Cortex of kidney (tissue), 1 donor: ENCODE data around the gene PLCB2.

Source experiments
- DNase-seq: peaks from one replicate; lab custom pipeline; 2025; lab: John Stamatoyannopoulos, UW

PLCB2 gene

GRCh38 chr15:40249477-40250303, 58.0 kb downstream of the PLCB2 start:
- no peak for DNase-seq

DNA sequence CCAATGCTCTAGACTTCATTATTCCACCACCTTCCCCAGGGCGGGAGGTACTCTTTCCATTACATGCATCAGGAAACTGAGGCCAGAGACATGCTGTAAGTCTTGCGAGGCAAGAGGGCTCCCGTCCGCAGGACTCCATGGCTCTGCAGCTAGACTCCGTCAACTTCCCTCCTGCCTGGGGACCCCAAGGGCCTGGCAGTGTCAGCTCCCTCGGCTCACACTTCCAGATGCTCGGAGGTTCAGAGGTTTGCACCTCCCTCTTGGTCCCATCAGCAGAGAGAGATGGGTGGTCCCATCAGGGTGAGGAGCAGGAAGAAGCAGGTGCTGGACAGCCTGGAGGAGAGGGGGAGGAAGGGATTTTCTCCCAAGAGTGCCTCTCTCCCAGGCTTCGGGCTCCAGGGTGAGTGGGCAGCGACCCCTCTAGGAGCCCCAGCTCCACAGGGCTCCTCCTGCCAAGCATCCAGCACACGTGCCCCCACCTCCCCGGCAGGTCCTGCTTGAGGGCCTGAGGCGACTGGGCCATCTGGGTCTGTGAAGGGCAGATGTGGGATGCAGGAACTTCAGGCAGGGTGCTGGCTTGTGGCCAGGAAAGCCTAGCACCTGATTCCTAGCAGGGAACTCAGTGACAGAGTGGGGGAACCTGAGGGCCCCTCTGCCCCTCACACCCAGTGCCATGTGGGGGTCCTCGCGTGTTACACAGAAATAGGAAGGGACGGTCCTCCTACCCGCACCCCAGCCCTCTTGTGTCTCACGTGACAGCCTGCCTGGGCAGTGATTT, 59.5 kb downstream of the PLCB2 start:
- no peak for DNase-seq

GRCh38 chr15:40247406-40247971, 60.2 kb downstream of the PLCB2 start:
- DNase-seq: no peak

- no peak for DNase-seq
Measured at GRCh38 chr15:40246496-40247280, 61.0 kb downstream of the PLCB2 start.

DNA sequence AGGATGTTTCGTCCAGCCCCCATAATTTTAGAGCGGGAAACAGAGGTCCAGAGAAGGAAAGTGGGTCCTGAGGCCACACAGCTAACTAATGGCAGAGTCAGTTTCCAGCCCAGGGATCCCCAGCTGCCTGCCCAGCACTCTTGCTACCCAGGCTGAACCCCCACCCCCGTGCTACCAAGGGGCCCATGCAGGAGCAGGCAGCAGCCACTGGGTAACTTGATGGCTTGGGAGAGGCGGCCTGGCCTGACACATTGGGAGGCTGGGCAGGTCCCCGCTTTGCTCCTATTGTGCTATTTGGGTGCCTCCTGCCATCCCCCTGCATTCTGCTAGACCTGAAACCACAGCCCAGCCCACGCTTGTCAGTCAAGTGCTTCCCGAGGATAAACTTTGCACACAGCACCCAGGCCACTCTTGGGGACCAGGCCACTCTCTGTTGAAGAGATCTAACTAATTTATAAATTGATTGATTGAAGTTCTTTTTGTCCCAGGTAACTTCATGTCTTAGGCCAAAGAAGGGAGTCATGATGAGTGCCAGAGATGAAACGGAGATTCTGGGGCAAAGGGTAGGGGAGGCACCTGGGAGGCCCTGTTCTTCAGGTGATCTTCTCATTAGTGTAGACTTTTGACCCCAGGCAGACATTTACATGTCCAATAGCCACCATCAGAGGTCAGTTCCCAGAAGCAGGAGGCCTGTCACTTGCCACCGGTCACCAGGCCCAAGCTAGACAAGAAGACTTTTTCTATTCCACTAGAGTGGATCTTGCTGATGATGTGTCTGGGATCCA, 61.9 kb downstream of the PLCB2 start:
- no peak for DNase-seq

- DNase-seq: no peak
Measured at GRCh38 chr15:40244961-40245523, 62.7 kb downstream of the PLCB2 start.

GRCh38 chr15:40243126-40243810, 64.5 kb downstream of the PLCB2 start:
- DNase-seq: no peak

- DNase-seq: no peak
Measured at GRCh38 chr15:40242601-40243000, 65.1 kb downstream of the PLCB2 start.

- DNase-seq: no peak
Measured at GRCh38 chr15:40242213-40242599, 65.5 kb downstream of the PLCB2 start.

- DNase-seq: no peak
Measured at GRCh38 chr15:40241269-40242212, 66.2 kb downstream of the PLCB2 start.

DNA sequence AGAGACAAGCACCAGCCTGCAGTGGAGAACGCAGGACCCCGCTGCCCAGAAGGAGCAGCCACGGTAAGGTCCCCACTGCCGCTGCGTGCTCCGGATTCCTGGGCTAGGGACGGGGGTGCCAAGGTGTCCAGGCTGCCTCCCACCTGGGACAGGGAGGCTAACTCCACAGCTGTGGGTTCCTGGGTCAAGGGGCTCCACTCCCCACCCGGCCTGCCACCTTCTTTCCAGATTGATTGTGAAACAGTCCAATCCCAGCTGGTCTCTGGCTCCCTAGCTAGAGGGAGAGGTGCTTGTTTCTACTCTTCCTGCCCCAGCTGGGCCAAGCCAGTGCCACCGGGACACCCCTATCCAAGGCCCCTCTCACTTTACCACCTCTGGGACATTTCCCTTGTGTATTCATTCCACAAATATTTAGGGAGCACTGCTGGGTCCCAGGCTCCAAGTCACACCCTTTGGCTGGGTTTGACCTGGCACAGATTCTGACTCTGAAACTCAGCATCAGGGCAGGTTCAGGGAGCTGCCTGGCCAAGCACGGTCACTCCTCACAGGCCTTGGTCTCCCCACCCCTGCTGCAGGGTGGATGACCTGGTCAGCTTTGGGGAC, 67.0 kb downstream of the PLCB2 start:
- DNase-seq: no peak

DNA sequence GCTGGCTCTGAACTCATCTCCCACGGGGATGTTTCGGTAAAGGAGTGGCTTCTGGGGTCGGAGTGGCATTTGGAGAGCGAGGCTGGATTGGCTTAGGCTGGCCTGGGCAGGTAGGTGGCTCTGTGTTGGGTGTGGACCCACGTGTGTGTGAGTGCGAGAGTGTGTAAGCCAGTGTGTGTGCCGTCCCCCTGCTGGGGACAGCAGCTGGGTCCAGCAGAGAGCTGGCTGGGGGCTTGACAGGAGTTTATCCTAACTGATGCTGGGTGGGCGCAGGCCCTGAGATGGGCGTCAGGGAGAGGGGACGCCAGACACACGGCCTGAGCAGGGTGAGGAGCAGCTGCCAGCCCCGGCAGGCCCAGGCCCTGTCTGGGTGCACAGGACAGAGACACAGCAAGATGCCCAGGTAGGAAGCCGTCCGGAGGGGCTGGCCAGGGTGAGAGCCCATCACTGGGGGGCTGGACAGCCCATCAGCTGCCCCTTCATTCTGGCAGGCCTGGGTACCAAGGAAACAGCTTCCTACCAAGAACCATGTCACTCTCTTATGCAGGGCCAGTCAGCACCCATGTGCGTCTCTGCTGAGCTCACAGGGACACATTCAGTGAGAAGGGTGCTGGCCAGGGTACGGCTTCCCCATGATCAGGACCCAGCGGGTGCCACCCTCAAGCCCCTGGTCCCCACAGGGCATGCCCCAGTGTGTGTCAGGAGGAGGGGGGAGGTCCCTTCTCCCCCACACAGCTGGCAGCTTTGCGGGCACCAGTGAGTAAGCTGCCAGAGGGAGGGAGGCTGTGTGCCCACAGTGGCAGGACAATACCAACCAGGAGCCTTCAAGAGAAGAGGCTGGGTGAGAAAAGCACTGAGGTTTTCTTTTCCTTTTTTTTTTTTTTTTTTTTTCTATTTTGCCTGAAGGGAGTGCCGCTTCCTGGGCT, 67.8 kb downstream of the PLCB2 start:
- no peak for DNase-seq

DNA sequence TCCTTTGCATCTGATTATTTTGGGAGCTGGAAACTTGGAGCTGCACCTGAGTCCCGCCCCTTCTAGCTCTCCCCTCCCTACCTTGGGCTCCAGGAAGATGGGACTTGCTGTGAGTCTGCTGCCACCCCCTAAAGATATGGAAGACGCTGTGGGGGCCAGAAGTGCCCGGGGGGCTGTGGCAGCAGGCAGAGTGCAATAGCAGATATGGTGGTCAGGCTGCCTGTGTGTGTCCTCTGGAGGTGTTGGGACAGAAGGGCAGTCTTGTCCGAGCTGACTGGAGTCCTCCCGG, 68.4 kb downstream of the PLCB2 start:
- DNase-seq: no peak

DNA sequence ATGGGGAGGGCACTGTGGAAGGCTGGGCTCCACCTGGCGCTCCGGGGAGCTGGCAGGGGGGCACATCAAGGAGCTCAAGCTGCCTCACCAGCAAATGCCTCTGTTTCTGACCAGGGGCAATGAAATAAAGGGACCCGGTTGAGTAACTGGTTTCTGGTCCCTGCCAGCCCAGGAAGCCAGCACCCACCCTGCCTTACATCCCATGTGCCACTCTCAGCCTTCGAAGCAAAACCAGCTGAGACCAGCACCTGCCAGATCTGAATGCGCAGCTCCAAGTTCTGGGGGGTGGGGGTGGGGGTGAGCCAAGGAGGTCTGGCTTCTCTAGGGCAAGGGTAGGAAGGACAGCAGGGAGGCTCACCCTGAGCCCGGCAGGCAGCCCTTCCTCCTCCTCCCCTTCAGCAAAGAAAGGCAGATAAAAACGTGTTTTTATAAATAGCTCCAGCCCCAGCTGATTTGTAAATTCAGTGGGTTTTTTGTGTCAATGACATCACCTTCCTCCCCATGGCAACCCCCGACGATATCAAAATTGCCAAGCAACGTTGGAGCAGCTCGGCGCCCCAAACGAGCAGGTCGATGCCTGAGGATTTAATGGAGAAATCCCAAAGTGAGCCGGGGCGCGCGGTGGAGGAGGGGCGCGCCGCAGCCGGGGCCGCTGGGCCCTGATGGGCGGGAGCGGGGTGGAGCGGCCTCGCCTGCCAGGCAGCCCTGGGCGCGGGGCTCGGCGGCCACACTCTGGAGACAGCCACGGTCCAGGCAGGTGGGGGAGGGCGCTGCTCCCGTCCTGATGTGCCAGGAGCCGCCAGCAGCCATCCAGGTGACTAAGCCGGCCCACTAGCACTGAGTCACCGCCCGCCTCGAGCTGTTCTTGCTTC, 69.0 kb downstream of the PLCB2 start, which contains the start of gene PAK6:
PAK6 (plus strand) TSS at position 532 of the 872 bp plus-strand sequence. CDS start 25,723 bp downstream, outside the sequence.
- DNase-seq: no peak
